Measurements from ENCODE around the gene TTC9B.
A peak's percentile ranks its signal among the peaks of the same experiment; 100 is the strongest.

Gene TTC9B

GRCh38 chr19:40217934-40218890 is at the start of gene TTC9B:
Gene TTC9B (minus strand): TSS chr19:40218384. CDS start chr19:40218381, 3 bp downstream.
- DNase-seq, result peak; percentile 31

DNA sequence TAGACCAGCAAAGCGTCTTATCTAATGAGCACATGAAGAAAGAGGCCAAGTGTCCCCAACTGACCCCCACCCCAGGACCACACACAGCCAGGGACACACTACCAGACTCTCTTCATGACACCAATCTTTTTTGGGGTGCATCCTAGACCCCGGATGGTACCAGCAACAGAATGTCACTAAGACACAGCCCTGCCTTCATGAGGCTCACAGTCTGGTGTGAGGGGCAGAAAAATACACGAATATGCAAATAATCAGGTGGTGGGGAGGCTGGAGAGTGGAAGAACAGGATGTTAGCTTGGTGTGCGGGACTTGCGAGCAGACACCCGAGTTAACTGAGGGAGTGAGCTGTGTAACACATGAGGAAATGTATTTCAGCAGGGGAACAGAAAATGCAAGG is 49.4 kb upstream of the TTC9B start:
- DNase-seq, result no peak

DNA sequence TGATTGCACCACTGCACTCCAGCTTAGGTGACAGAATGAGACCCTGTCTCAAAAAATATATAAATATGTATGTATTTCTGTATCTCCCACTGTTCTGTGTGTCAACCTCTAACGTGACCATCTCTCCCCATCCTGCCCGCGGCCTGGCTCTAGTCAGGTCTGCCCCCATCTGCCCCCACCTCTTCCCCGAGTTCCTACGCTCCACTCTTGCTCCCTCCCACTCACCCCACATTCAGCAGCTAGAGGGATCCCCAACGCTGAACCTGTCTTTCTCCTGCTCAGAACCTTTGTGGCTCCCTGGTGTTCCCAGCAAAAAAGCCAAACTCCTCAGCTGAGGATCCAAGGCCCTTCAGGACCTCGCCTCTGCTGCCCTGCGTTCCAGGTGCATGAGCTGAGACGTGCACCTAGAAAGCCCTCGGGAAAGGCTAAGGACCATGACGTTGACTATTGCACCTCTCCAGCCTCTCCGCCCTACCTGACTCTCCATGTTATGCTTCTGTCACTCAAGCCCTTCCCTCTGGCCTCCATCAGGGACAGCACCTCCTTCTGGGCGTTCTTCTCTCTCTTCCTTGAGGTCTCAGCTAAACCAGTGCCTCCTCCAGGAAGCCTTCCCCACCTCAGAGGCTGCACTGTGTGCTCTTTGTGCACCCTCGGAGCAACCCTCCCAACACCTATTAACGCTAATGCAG is 48.9 kb upstream of the TTC9B start:
- DNase-seq, result no peak

DNA sequence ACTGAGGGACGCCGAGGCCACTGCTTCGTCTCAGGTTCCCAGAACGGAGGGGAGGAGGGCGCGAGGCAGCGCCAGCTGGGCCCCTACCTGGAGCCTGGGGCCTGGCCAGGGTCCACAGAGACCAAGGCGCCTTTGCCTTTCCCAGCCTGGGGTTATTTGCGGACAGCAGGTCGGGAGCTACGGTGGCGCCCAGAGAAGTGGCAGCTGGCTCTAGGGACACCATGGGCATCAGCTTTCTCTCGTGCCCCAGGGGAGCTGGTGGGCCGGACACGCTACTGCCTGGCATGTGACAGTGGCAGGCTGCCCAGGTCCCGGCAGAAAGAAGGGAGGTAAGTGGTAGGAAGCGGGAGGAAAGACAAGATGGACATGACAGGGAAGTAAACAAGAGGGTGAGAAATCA is 47.9 kb upstream of the TTC9B start:
- DNase-seq, result no peak

DNA sequence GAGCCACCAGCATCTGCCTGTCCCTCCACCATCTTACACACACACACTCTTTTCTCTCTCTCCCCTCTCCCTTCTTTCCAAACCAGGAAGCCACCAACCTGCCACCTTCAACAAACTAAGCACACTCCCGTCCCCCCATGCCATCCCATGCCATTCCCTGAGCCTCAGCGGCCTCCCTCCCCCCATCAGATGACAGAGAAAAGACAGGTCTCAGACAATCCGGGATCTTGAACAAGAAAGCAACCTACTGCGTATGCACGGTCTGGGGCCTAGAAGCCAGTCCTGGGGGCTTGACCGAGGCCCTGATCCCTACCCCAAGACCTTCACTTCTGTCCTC is 47.5 kb upstream of the TTC9B start:
- no peak for DNase-seq

GRCh38 chr19:40265055-40265762 is 47.0 kb upstream of the TTC9B start:
- no peak for DNase-seq

- DNase-seq, result no peak
Observed at GRCh38 chr19:40264314-40265054, 46.3 kb upstream of the TTC9B start.

- no peak for DNase-seq
Observed at GRCh38 chr19:40263440-40264313, 45.5 kb upstream of the TTC9B start.

- no peak for DNase-seq
Observed at GRCh38 chr19:40262422-40262821, 44.2 kb upstream of the TTC9B start.

- no peak for DNase-seq
Observed at GRCh38 chr19:40261631-40262030, 43.4 kb upstream of the TTC9B start.

- no peak for DNase-seq
Observed at GRCh38 chr19:40257096-40257517, 38.9 kb upstream of the TTC9B start.

DNA sequence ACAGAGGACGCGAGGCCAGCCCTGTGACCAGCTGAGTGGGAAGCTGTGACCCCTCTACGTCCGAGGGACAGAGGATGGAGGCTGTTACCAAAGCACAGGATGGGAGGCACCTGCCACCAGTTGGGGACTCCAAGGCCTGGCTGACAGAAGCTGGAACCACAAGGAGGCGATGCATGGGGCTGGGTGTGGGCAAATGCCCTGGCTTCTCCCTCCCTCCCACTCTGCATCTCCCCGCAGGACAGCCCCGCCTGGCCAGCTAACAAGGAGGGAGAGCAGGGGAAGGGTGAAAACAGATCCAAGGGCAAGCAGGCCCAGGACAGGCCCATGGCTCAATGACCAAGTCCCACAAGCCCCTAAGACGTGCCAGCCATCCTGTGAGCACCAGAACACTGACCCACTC is 38.3 kb upstream of the TTC9B start:
- DNase-seq, result no peak

DNA sequence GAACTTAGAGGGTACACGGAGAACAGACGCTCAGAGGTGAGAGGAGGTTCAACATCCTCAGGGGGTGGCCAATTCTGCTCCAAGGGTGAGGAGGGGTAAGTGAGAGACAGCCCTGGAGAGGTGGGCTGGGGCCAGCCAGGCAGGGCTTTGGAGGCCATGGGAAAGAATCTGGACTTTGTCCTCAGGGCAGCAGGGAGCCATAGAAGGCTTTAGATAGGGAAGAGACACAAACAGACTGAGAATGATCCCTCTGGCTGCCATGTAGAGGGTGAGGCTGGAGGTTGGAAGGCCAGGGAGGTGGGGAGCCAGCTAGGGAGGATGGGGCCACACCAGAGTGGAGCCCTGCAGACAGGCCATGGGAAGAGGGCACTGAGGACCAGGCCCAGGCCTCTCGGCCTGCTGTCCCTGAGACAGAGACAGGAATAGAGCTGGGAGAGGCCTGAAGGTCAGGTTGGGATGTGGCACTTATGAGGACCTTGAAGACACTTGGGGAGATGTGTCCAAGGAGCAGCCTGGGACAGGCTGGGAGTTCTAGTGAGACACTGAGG is 37.5 kb upstream of the TTC9B start:
- DNase-seq, result no peak

- DNase-seq, result no peak
Observed at GRCh38 chr19:40254714-40255418, 36.7 kb upstream of the TTC9B start.

- no peak for DNase-seq
Observed at GRCh38 chr19:40253611-40254092, 35.5 kb upstream of the TTC9B start.

- DNase-seq, result no peak
Observed at GRCh38 chr19:40252395-40252794, 34.2 kb upstream of the TTC9B start.

DNA sequence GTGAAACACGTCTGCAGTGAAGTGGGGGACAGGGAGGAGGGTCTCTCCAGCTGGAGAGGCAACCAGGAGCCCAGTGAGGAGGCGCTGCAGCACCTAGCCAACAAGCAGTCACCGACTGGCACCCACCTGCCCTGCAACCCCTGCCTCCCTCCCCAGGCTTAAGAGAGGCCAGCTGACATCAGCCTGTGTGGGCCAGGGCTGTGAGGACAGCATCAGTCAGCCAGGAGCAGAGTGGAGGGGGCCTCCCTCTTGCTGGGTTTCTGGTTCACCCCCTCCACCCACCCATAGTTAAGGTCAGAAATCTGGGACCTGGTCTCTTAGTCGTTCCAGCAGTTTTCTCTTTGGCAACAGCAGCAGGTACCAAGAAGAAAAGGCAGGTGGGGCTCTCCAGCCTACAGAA is 33.8 kb upstream of the TTC9B start:
- no peak for DNase-seq

- no peak for DNase-seq
Observed at GRCh38 chr19:40251244-40251643, 33.1 kb upstream of the TTC9B start.

GRCh38 chr19:40249781-40250180 is 31.6 kb upstream of the TTC9B start:
- DNase-seq, result no peak

DNA sequence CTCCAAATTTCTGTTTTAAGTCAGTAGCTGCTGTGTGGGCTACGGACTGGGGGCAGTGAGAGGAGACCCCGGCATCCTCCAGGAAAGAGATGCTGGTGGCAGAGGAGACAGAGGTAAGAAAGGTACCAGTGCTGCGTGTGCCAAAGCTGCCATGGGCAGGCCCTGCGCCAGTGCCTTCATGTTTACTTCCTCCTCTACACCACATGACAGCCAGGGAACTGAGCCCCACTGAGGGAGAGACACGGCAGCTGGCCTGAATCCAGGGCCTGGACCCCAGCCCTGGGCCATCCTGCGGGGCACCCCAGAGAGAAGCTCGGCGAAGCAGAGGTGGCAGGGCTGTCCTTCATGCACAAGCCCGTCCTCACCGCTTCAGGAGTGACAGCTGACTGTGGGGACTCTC is 31.0 kb upstream of the TTC9B start:
- DNase-seq, result no peak

All from stimulated activated CD4-positive, alpha-beta T cell treated with anti-CD3 and anti-CD28 coated beads, Interleukin-1b, Interleukin-23, amount 100 ng/mL, for 48 hours (primary cell).